Vagina (tissue), 2 donors: ENCODE measurements around the gene BTN1A1.

ENCODE experiments used
- POLR2AphosphoS5 ChIP-seq, 2 donors: sonication (generic); formaldehyde crosslinking; IDR thresholded peaks; one replicate each; pipeline ENCODE4 v1.9.0; 2017; ENCODE audit warnings: antibody characterized with exemption in 2 of 2, mild to moderate bottlenecking in 2 of 2, low read depth in 1 of 2; ENCODE audit not compliant: insufficient read depth in 1 of 2
- TF ChIP-seq, protein P1 (sequence below), 3 experiments: fragments of 450-650 bp in 2 of 3; fragments of 200-600 bp in 1 of 3; sonication (generic) in 1 of 3; IDR thresholded peaks; one replicate each; pipeline ENCODE4 v1.5.1; 2017 to 2019; ENCODE audit warnings: antibody characterized with exemption in 3 of 3, mild to moderate bottlenecking in 2 of 3, moderate library complexity in 2 of 3

DNA sequence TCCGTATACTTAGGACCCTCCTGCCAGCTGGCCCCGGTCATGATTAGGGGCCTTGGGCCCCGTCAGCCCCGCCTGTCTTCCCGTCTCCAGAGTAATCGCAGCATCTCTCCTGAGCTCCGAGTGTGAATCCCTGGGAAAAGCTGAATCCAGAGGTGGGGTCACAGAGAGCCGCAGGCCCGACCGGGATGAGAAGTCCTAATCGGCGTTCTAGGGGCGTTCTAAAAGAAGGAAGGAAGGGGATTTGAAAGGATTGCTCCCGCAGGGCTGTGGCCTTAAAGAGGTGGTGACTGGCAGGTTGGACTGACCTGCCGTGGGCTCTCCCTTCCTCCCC, 38.4 kb downstream of the BTN1A1 start:
- TF ChIP-seq, protein P1, sequence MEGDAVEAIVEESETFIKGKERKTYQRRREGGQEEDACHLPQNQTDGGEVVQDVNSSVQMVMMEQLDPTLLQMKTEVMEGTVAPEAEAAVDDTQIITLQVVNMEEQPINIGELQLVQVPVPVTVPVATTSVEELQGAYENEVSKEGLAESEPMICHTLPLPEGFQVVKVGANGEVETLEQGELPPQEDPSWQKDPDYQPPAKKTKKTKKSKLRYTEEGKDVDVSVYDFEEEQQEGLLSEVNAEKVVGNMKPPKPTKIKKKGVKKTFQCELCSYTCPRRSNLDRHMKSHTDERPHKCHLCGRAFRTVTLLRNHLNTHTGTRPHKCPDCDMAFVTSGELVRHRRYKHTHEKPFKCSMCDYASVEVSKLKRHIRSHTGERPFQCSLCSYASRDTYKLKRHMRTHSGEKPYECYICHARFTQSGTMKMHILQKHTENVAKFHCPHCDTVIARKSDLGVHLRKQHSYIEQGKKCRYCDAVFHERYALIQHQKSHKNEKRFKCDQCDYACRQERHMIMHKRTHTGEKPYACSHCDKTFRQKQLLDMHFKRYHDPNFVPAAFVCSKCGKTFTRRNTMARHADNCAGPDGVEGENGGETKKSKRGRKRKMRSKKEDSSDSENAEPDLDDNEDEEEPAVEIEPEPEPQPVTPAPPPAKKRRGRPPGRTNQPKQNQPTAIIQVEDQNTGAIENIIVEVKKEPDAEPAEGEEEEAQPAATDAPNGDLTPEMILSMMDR (IDR thresholded peaks at IDR 0.05) = no peak
- TF ChIP-seq POLR2AphosphoS5 (IDR thresholded peaks at IDR 0.05; ENCODE audit: insufficient read depth in 1 of 2, low read depth in 1 of 2) = no peak
